ENCODE measurements around the gene ZFPL1.

- TF ChIP-seq CTCF (conservative IDR thresholded peaks at IDR 0.05): no peak
- no peak for TF ChIP-seq ZFX (IDR thresholded peaks at IDR 0.05)
Observed at GRCh38 chr11:65059523-65059922, 24.5 kb upstream of the ZFPL1 start.

All from C4-2B (cell line).